CD8-positive, alpha-beta memory T cell (primary cell): Measurements from ENCODE around the gene GTPBP1. TPM values are rescaled to one million over a fixed set of nuclear protein-coding genes. Genes with fewer than 3 reads are reported as not detected.
A peak's percentile ranks its signal among the peaks of the same experiment; 100 is the strongest.

ENCODE experiments used
- CTCF ChIA-PET: fragments of 350-600 bp; sonication (Branson Sonifier 250); formaldehyde crosslinking; loops from one replicate; lab custom pipeline; 2021; ENCODE audit warnings: antibody characterized with exemption; lab: Charles Lee
- POLR2A ChIA-PET: fragments of 350-600 bp; sonication (Branson Sonifier 250); formaldehyde crosslinking; loops from one replicate; lab custom pipeline; 2021; ENCODE audit warnings: antibody characterized with exemption; lab: Charles Lee
- DNase-seq, 5 donors: peaks; one replicate each; pipeline versions ENCODE4 v3.0.0 to v3.0.0-alpha.2; 2020 to 2022; ENCODE audit warnings: mixed read lengths in 1 of 5
- H3K27ac ChIP-seq: one replicate; pipeline ENCODE4 v1.7.0; 2013; ENCODE audit warnings: low read depth, mild to moderate bottlenecking, low read length, moderate library complexity
- H3K27me3 ChIP-seq: 2 replicates; pipeline ENCODE4 v1.7.0; 2013; ENCODE audit warnings: low read length, mild to moderate bottlenecking; ENCODE audit not compliant: insufficient read depth, poor library complexity, severe bottlenecking
- H3K36me3 ChIP-seq: 2 replicates; pipeline ENCODE4 v1.7.0; 2013; ENCODE audit warnings: mild to moderate bottlenecking, low read length, moderate library complexity; ENCODE audit not compliant: insufficient read depth
- H3K4me1 ChIP-seq: 2 replicates; pipeline ENCODE4 v1.7.0; 2013; ENCODE audit warnings: mild to moderate bottlenecking, low read length, moderate library complexity; ENCODE audit not compliant: insufficient read depth
- H3K4me3 ChIP-seq: 2 replicates; pipeline ENCODE4 v1.7.0; 2013; ENCODE audit warnings: mild to moderate bottlenecking, low read length
- H3K9me3 ChIP-seq: 2 replicates; pipeline ENCODE4 v1.7.0; 2013; ENCODE audit warnings: mild to moderate bottlenecking, low read length
- H3K27ac Mint-ChIP-seq, 8 donors: one replicate each; pipeline ENCODE4 v1.8.0; 2020 to 2021; ENCODE audit warnings: mixed read lengths in 8 of 8, mild to moderate bottlenecking in 6 of 8, inconsistent platforms in 3 of 8, moderate library complexity in 3 of 8
- H3K27me3 Mint-ChIP-seq, 2 donors: one replicate each; pipeline ENCODE4 v1.8.0; 2020 to 2021; ENCODE audit warnings: mixed read lengths in 2 of 2, mild to moderate bottlenecking in 1 of 2, moderate library complexity in 1 of 2
- H3K36me3 Mint-ChIP-seq, 3 donors: one replicate each; pipeline ENCODE4 v1.8.0; 2020 to 2021; ENCODE audit warnings: mixed read lengths in 3 of 3, inconsistent platforms in 1 of 3, mild to moderate bottlenecking in 1 of 3
- H3K4me1 Mint-ChIP-seq, 3 donors: one replicate each; pipeline ENCODE4 v1.8.0; 2020 to 2021; ENCODE audit warnings: mixed read lengths in 3 of 3, inconsistent platforms in 1 of 3, mild to moderate bottlenecking in 1 of 3
- H3K4me3 Mint-ChIP-seq, 7 donors: one replicate each; pipeline ENCODE4 v1.8.0; 2020 to 2021; ENCODE audit warnings: mixed read lengths in 7 of 7, mild to moderate bottlenecking in 6 of 7, moderate library complexity in 4 of 7, inconsistent platforms in 2 of 7
- H3K9me3 Mint-ChIP-seq, 5 donors: one replicate each; pipeline ENCODE4 v1.8.0; 2020 to 2022; ENCODE audit warnings: mixed read lengths in 5 of 5, mild to moderate bottlenecking in 3 of 5, moderate library complexity in 2 of 5, inconsistent platforms in 1 of 5
- polyA plus RNA-seq: library from polyadenylated mRNA; unstranded; fragments of 300-500 nt; fragmentation: Illumina TruSeq; gene quantifications from one replicate; pipeline ENCODE4 v1.2.3, GENCODE V29; 2021
- total RNA-seq, 2 experiments: library from RNA; stranded (reverse); gene quantifications; one replicate each; pipeline ENCODE4 v1.2.3, GENCODE V29; 2021

GTPBP1 gene
- total and polyA plus RNA-seq, 3 experiments from 2014 or later, result 28.2 to 63.7 (median 62.7) TPM

DNA sequence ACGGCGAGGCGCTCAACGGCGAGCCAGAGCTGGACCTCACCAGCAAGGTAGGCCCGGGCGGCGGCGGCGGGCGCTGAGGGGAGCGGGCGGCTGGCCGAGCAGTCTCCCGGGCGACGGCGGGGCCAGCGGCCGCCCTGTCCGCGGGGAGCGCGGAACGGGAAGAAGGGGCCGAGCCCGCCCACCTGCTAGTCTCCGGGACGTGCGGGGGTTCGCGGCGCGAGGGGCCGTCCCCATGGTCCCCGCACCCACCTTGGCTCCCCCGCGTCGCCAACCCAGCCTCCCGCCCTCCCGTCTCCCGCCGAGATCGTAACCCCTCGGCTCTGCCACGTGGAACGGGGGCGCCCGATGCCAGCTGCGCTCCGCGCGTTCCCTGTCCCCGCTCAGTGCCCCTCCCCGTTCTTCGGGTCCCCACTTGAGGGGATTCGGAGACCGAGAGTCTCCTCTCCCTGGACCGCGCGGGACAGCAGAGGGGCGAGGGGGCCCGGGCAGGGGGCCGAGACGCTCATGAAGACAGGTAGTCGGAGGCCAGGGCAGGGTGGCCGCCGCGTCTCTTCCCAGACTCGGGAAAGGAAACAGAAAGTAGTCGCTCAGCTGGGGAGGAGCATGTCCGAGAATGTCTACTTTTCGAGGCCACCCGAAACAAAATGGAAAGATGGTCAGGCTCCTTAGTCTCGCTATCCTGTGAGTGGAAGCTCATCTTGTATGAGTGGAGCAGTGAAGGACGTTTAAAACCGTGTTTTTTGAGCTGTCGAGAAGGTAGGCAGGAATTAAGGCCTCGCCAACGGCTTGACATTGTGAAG, 557 bp downstream of the GTPBP1 start:
- POLR2A ChIA-PET, result interaction anchor here (0.5 to 4.2 kb wide), 19 partner anchors 9 to 862 kb away, joined by 3 to 36 read pairs (median 4); partner anchors contain the start of genes ANKRD54, CBX6 and TOMM22
- H3K4me1 Mint-ChIP-seq, result peaks cover 61 to 72% (median 66%) of the 10 kb centered on the region in 3 donors
- CTCF ChIA-PET, result interaction anchor here (0.9 to 1.8 kb wide), 8 partner anchors 9 to 86 kb away, joined by 3 to 5 read pairs (median 4); partner anchors contain the start of gene TOMM22

GRCh38 chr22:38706901-38707195, 1.1 kb downstream of the GTPBP1 start:
- peaks cover 0 to 40% (median 5%) of the 10 kb centered on the region in 3 donors for H3K36me3 Mint-ChIP-seq
- ChIA-PET POLR2A (interaction anchor here (0.5 to 4.2 kb wide), 8 partner anchors 17 to 681 kb away, joined by 3 to 36 read pairs (median 10); no protein-coding TSS in a partner anchor), CTCF (interaction anchor here (1.1 to 1.8 kb wide), 3 partner anchors 25 to 85 kb away, joined by 3 to 5 read pairs (median 4); partner anchors contain the start of gene TOMM22)
- H3K9me3 Mint-ChIP-seq, result no peaks in the 10 kb centered on the region
- no peaks in the 10 kb centered on the region for H3K27me3 Mint-ChIP-seq
- H3K27ac Mint-ChIP-seq, result peak overlapping the region; percentile 74 to 98 (median 95)
- peaks cover 56 to 68% (median 65%) of the 10 kb centered on the region in 3 donors for H3K4me1 Mint-ChIP-seq
- no peak for DNase-seq
- Histone ChIP-seq H3K36me3 (no peaks in the 10 kb centered on the region), H3K9me3 (no peaks in the 10 kb centered on the region), H3K27me3 (no peaks in the 10 kb centered on the region), H3K27ac (peak overlapping the region; percentile 74), H3K4me3 (peak overlapping the region; percentile 82), H3K4me1 (peaks cover 42% of the 10 kb centered on the region)
- H3K4me3 Mint-ChIP-seq, result peak overlapping the region; percentile 91 to 95 (median 93)

More for the DNA sequence above, 557 bp downstream of the GTPBP1 start:
- Mint-ChIP-seq H3K36me3 (peaks cover 0 to 40% (median 5%) of the 10 kb centered on the region in 3 donors), H3K9me3 (peaks cover 0 to under 1% (median 0%) of the 10 kb centered on the region in 5 donors), H3K27me3 (peaks cover 0 to 3% of the 10 kb centered on the region in 2 donors), H3K4me3 (peak overlapping the region; percentile 91 to 95 (median 93)), H3K27ac (peak overlapping the region; percentile 74 to 98 (median 95))
- DNase-seq, result peak; percentile 17 to 56 (median 32)
- H3K9me3 ChIP-seq, result no peaks in the 10 kb centered on the region
- H3K27ac ChIP-seq, result peak overlapping the region; percentile 74
- H3K4me3 ChIP-seq, result peak overlapping the region; percentile 82
- H3K4me1 ChIP-seq, result peaks cover 47% of the 10 kb centered on the region
- no peaks in the 10 kb centered on the region for H3K36me3 ChIP-seq
- no peaks in the 10 kb centered on the region for H3K27me3 ChIP-seq

DNA sequence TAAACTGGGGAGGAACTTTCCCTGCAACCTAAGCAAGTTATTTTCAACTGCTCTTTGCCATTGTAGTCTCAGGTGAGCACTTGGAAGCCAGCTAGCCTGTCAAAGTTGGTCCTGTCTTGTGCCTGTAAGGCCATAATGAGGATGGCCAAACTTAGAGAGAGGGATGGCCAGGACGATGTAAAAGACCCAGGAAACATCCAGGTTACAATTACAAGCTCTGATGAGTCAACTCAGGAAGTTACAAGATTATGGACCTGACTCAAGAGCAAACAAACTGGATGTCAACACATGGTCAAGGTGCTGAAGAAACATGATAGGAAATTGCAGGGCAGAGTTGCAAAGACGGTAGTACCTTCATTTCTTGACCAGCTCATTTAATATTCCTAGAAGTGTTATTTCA, 1.6 kb downstream of the GTPBP1 start:
- H3K4me1 Mint-ChIP-seq, result peaks cover 61 to 72% (median 70%) of the 10 kb centered on the region in 3 donors
- peaks cover 0 to 44% (median 5%) of the 10 kb centered on the region in 3 donors for H3K36me3 Mint-ChIP-seq
- Histone ChIP-seq H3K27me3 (no peaks in the 10 kb centered on the region), H3K4me1 (peaks cover 40% of the 10 kb centered on the region), H3K4me3 (peak overlapping the region; percentile 82), H3K9me3 (no peaks in the 10 kb centered on the region), H3K36me3 (no peaks in the 10 kb centered on the region), H3K27ac (no peak overlapping the region)
- ChIA-PET POLR2A (interaction anchor here (0.6 to 4.2 kb wide), 7 partner anchors 17 to 440 kb away, joined by 3 to 36 read pairs (median 9); partner anchors contain the start of gene TOMM22), CTCF (interaction anchor here (1.1 to 1.8 kb wide), 4 partner anchors 17 to 85 kb away, joined by 3 to 5 read pairs (median 4); partner anchors contain the start of gene TOMM22)
- DNase-seq, result no peak
- H3K9me3 Mint-ChIP-seq, result no peaks in the 10 kb centered on the region
- no peaks in the 10 kb centered on the region for H3K27me3 Mint-ChIP-seq
- H3K27ac Mint-ChIP-seq, result peak overlapping the region; percentile 74 to 98 (median 95)
- peak overlapping the region; percentile 91 to 95 (median 93) for H3K4me3 Mint-ChIP-seq

DNA sequence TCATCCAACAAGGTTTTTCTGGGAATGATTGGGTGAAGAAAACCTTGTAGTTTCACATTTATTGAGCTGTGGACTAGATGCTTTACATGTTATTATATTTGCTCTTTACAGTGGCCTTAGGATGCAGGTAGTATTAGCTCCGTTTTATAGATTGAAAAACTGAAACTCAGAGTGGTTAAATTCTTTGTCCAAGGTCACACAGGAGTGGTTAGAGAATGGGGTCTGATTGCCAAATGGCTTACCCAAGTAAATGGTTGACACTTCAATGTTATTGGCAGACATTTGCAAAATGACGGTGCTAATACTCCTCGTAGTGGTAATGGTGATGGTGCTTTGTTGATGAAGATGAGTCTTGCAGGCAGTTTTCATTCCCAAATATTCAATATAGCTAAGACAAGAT, 2.2 kb downstream of the GTPBP1 start:
- no peak overlapping the region for H3K4me3 ChIP-seq
- H3K27me3 ChIP-seq, result no peaks in the 10 kb centered on the region
- H3K9me3 Mint-ChIP-seq, result no peaks in the 10 kb centered on the region
- H3K27ac ChIP-seq, result no peak overlapping the region
- peaks cover 67 to 79% (median 77%) of the 10 kb centered on the region in 3 donors for H3K4me1 Mint-ChIP-seq
- H3K36me3 ChIP-seq, result no peaks in the 10 kb centered on the region
- H3K36me3 Mint-ChIP-seq, result peaks cover 0 to 51% (median 5%) of the 10 kb centered on the region in 3 donors
- no peaks in the 10 kb centered on the region for H3K27me3 Mint-ChIP-seq
- no peaks in the 10 kb centered on the region for H3K9me3 ChIP-seq
- H3K4me3 Mint-ChIP-seq, result peak overlapping the region; percentile 53 to 95 (median 92)
- ChIA-PET CTCF (interaction anchor here (1.3 to 1.8 kb wide), 3 partner anchors 17 to 84 kb away, joined by 4 to 5 read pairs (median 4); no protein-coding TSS in a partner anchor), POLR2A (interaction anchor here (1.2 to 4.2 kb wide), 4 partner anchors 16 to 43 kb away, joined by 5 to 36 read pairs (median 25); partner anchors contain the start of gene TOMM22)
- no peak for DNase-seq
- H3K4me1 ChIP-seq, result peaks cover 47% of the 10 kb centered on the region
- peak overlapping the region; percentile 8 to 96 (median 48) for H3K27ac Mint-ChIP-seq

DNA sequence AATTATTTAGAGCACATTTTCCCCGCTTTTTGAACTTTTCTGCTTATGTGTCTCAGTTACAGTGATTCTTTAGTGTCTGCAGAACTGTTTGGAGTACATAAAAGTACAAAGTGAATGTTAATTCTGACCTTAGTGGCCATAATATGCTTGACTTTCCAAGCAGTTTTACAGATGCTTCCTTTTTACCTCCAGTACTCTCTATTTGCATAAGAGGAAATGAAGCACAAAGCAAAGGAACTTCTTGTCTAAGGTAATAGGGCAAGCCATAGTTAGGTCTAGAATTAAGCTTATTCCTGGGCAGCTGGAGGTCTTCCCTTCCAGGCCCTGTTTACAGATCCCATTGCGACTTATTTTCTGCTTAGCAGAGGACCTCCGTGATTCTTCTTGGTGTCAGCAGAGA, 3.6 kb downstream of the GTPBP1 start:
- Mint-ChIP-seq H3K9me3 (no peaks in the 10 kb centered on the region), H3K36me3 (peaks cover 0 to 61% (median 5%) of the 10 kb centered on the region in 3 donors), H3K4me1 (peaks cover 73 to 85% (median 83%) of the 10 kb centered on the region in 3 donors), H3K27me3 (no peaks in the 10 kb centered on the region), H3K4me3 (peak overlapping the region in 3 of 7 donors; percentile 22 to 51 (median 25)), H3K27ac (peak overlapping the region in 3 of 8 donors; percentile 26 to 69 (median 29))
- Histone ChIP-seq H3K36me3 (peaks cover 5% of the 10 kb centered on the region), H3K27me3 (no peaks in the 10 kb centered on the region), H3K4me1 (peaks cover 56% of the 10 kb centered on the region), H3K9me3 (no peaks in the 10 kb centered on the region), H3K4me3 (no peak overlapping the region), H3K27ac (no peak overlapping the region)
- ChIA-PET CTCF (interaction anchor here (1.5 kb wide), 1 partner anchor 9 kb away, joined by 4 read pairs; no protein-coding TSS in a partner anchor), POLR2A (no interaction called here)
- DNase-seq, result no peak

GRCh38 chr22:38710351-38710750, 4.6 kb downstream of the GTPBP1 start:
- Mint-ChIP-seq H3K27ac (peak overlapping the region in 2 of 8 donors; percentile 7 to 22), H3K4me3 (no peak overlapping the region), H3K36me3 (peaks cover 0 to 71% (median 8%) of the 10 kb centered on the region in 3 donors), H3K4me1 (peaks cover 75 to 87% (median 84%) of the 10 kb centered on the region in 3 donors), H3K9me3 (no peaks in the 10 kb centered on the region), H3K27me3 (no peaks in the 10 kb centered on the region)
- Histone ChIP-seq H3K27ac (no peak overlapping the region), H3K9me3 (no peaks in the 10 kb centered on the region), H3K36me3 (peaks cover 12% of the 10 kb centered on the region), H3K27me3 (no peaks in the 10 kb centered on the region), H3K4me3 (no peak overlapping the region), H3K4me1 (peaks cover 51% of the 10 kb centered on the region)
- DNase-seq, result no peak
- ChIA-PET POLR2A (interaction anchor here (1.1 kb wide), 1 partner anchor 29 kb away, joined by 3 read pairs; the partner anchor contains the start of gene TOMM22), CTCF (interaction anchor here (1.5 kb wide), 1 partner anchor 8 kb away, joined by 4 read pairs; no protein-coding TSS in a partner anchor)

- ChIA-PET CTCF (no interaction called here), POLR2A (interaction anchor here (1.1 kb wide), 1 partner anchor 29 kb away, joined by 3 read pairs; the partner anchor contains the start of gene TOMM22)
- Mint-ChIP-seq H3K9me3 (no peaks in the 10 kb centered on the region), H3K27me3 (no peaks in the 10 kb centered on the region), H3K4me1 (peaks cover 76 to 92% (median 84%) of the 10 kb centered on the region in 3 donors), H3K27ac (peak overlapping the region in 3 of 8 donors; percentile 7 to 54 (median 22)), H3K4me3 (no peak overlapping the region), H3K36me3 (peaks cover 0 to 76% (median 8%) of the 10 kb centered on the region in 3 donors)
- peaks cover 17% of the 10 kb centered on the region for H3K36me3 ChIP-seq
- peaks cover 51% of the 10 kb centered on the region for H3K4me1 ChIP-seq
- H3K27ac ChIP-seq, result no peak overlapping the region
- H3K9me3 ChIP-seq, result no peaks in the 10 kb centered on the region
- no peak for DNase-seq
- H3K27me3 ChIP-seq, result no peaks in the 10 kb centered on the region
- H3K4me3 ChIP-seq, result no peak overlapping the region
Observed at GRCh38 chr22:38710866-38711265, 5.1 kb downstream of the GTPBP1 start.
